CD4-positive, CD25-positive, alpha-beta regulatory T cell (primary cell): ENCODE measurements around the gene NALCN. TPM values are rescaled to one million over a fixed set of nuclear protein-coding genes. Genes with fewer than 3 reads are reported as not detected.

Experiments
- ATAC-seq, 2 donors: fragments of 150-1000 bp; cut with Tn5 transposase; one replicate each; pipeline ENCODE4 v1.10.0; 2021; ENCODE audit warnings: low read depth in 2 of 2, moderate number of reproducible peaks in 2 of 2, moderate library complexity in 1 of 2
- DNase-seq, 3 donors: peaks; one replicate each; pipeline versions ENCODE4 v3.0.0 to v3.0.0-alpha.2; 2012 to 2022; ENCODE audit warnings: mixed read lengths in 1 of 3
- H3K27ac ChIP-seq: one replicate; pipeline ENCODE4 v1.7.0; 2013; ENCODE audit warnings: mild to moderate bottlenecking, low read length; ENCODE audit not compliant: insufficient read depth, poor library complexity, severe bottlenecking
- H3K27me3 ChIP-seq: one replicate; pipeline ENCODE4 v1.7.0; 2013; ENCODE audit warnings: low read length; ENCODE audit not compliant: control insufficient read depth, insufficient read depth
- H3K36me3 ChIP-seq: one replicate; pipeline ENCODE4 v1.7.0; 2013; ENCODE audit warnings: mild to moderate bottlenecking, low read length, moderate library complexity; ENCODE audit not compliant: control insufficient read depth, insufficient read depth
- H3K4me1 ChIP-seq: 2 replicates; pipeline ENCODE4 v1.7.0; 2013; ENCODE audit warnings: mild to moderate bottlenecking, low read length; ENCODE audit not compliant: insufficient read depth, control insufficient read depth, poor library complexity, severe bottlenecking
- H3K4me3 ChIP-seq: one replicate; pipeline ENCODE4 v1.7.0; 2013; ENCODE audit warnings: low read depth, mild to moderate bottlenecking, low read length, moderate library complexity
- H3K9me3 ChIP-seq, 2 experiments: 1 replicate in 1 of 2; 2 replicates in 1 of 2; pipeline ENCODE4 v1.7.0; 2013; ENCODE audit warnings: low read length in 2 of 2, mild to moderate bottlenecking in 1 of 2, moderate library complexity in 1 of 2; ENCODE audit not compliant: control insufficient read depth in 2 of 2
- H3K27ac Mint-ChIP-seq, 3 donors: one replicate each; pipeline ENCODE4 v1.8.0; 2020 to 2022; ENCODE audit warnings: mild to moderate bottlenecking in 3 of 3, mixed read lengths in 3 of 3, moderate library complexity in 2 of 3
- H3K27me3 Mint-ChIP-seq: one replicate; pipeline ENCODE4 v1.8.0; 2022; ENCODE audit warnings: mild to moderate bottlenecking, mixed read lengths
- H3K36me3 Mint-ChIP-seq: one replicate; pipeline ENCODE4 v1.8.0; 2020; ENCODE audit warnings: mixed read lengths
- H3K4me1 Mint-ChIP-seq, 4 donors: one replicate each; pipeline ENCODE4 v1.8.0; 2020 to 2022; ENCODE audit warnings: mixed read lengths in 4 of 4, mild to moderate bottlenecking in 1 of 4
- H3K4me3 Mint-ChIP-seq, 4 donors: one replicate each; pipeline ENCODE4 v1.8.0; 2020 to 2022; ENCODE audit warnings: mild to moderate bottlenecking in 4 of 4, mixed read lengths in 4 of 4, moderate library complexity in 3 of 4
- H3K9me3 Mint-ChIP-seq, 7 donors: one replicate each; pipeline ENCODE4 v1.8.0; 2020 to 2022; ENCODE audit warnings: mixed read lengths in 7 of 7, mild to moderate bottlenecking in 3 of 7, moderate library complexity in 2 of 7
- polyA plus RNA-seq, 4 donors: library from polyadenylated mRNA; unstranded; fragments of 300-500 nt; fragmentation: Illumina TruSeq; gene quantifications; one replicate each; pipeline ENCODE4 v1.2.3, GENCODE V29; 2021
- total RNA-seq: library from RNA; stranded (reverse); gene quantifications from one replicate; pipeline ENCODE4 v1.2.3, GENCODE V29; 2022

NALCN gene
- total and polyA plus RNA-seq, 5 donors from 2014 or later, result not detected

DNA sequence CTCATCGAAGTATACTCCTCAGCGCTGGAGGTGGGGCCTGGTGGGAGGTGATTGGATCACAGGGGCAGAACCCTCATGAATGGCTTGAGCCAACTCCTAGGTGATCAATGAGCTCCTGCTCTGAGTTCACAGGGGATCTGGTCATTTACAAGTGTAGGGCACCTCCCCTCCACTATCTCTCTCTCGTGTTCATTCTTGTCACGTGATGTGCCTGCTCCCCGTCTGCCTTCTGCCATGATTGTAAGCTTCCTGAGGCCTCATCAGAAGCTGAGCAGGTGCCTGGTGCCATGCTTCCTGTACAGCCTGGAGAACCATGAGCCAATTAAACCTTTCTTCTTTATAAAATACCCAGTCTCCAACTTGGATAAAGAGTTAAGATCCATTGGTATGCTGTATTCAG is 61.4 kb downstream of the NALCN start:
- Histone ChIP-seq H3K9me3 (no peaks in the 10 kb centered on the region), H3K4me3 (no peak overlapping the region), H3K27me3 (no peaks in the 10 kb centered on the region), H3K27ac (no peak overlapping the region), H3K4me1 (no peaks in the 10 kb centered on the region), H3K36me3 (no peaks in the 10 kb centered on the region)
- Mint-ChIP-seq H3K4me3 (no peak overlapping the region), H3K36me3 (no peaks in the 10 kb centered on the region), H3K27me3 (peaks cover 4% of the 10 kb centered on the region), H3K4me1 (no peaks in the 10 kb centered on the region), H3K27ac (no peak overlapping the region), H3K9me3 (peaks cover 0 to 10% (median 6%) of the 10 kb centered on the region in 7 donors)
- no peak for DNase-seq
- no peak for ATAC-seq

DNA sequence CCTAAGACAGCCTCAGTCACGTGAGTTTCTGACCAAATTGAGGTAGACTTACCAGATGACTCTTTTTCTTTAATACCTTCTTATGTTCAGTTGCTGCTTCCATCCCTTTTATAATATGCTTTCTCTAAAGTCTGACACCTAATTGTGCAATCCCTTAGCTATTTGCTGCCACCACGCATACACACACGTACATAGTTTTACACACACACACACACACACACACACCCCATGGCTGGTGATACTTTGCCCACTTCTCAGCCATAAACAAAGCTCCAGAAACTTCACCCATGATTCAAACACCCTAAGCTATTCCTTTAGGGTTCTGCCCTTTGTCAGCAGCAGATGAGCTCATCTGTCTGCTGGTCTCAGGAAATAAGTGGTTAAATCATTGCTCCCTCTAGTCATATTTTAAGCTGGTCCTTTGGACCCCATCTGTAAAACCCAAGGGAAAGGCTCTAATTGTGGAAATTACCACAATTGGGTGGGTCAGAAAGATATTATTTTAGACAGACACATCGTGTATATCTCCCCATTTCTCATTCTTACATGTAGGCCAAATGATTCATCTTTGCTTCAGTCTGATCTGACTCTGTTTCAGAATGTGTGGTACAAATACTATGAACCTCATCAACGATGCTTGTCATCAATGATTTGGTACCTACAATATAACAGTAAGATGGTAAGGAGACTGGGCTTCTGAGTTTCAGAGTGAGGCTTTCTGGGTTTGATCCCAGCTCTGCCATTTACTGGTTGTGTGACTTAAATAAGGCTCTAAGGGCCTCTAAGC is 69.2 kb downstream of the NALCN start:
- no peaks in the 10 kb centered on the region for H3K9me3 ChIP-seq
- no peaks in the 10 kb centered on the region for H3K4me1 ChIP-seq
- no peaks in the 10 kb centered on the region for H3K36me3 Mint-ChIP-seq
- no peak overlapping the region for H3K4me3 Mint-ChIP-seq
- no peak overlapping the region for H3K4me3 ChIP-seq
- no peak for ATAC-seq
- H3K4me1 Mint-ChIP-seq, result no peaks in the 10 kb centered on the region
- peak overlapping the region in 1 of 3 donors; percentile 5 for H3K27ac Mint-ChIP-seq
- no peaks in the 10 kb centered on the region for H3K27me3 ChIP-seq
- H3K9me3 Mint-ChIP-seq, result peaks cover 0 to 10% (median 6%) of the 10 kb centered on the region in 7 donors
- H3K27ac ChIP-seq, result no peak overlapping the region
- no peak for DNase-seq
- no peaks in the 10 kb centered on the region for H3K36me3 ChIP-seq
- H3K27me3 Mint-ChIP-seq, result peaks cover 4% of the 10 kb centered on the region

DNA sequence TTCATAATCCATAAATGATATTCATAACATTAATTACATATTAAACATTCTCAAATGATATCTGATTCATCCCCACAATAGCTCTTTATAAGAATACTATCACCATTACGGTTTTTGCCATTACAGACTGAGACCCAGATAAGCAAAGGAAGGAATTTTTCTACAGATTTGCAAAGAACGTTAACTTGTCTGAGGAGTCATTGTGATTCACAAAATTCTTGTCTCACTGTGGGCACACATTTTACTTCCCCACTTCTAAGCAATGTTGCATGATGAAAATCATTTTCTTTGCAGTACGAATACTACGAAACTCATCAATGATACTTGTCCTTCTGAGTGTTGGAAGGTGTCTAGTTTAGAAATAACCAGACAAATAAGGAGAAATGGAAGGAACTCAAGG is 70.1 kb downstream of the NALCN start:
- DNase-seq (no peak), ATAC-seq (no peak)
- H3K27ac Mint-ChIP-seq, result no peak overlapping the region
- no peaks in the 10 kb centered on the region for H3K36me3 ChIP-seq
- no peak overlapping the region for H3K27ac ChIP-seq
- H3K4me1 ChIP-seq, result no peaks in the 10 kb centered on the region
- H3K4me3 ChIP-seq, result no peak overlapping the region
- H3K4me1 Mint-ChIP-seq, result no peaks in the 10 kb centered on the region
- H3K27me3 Mint-ChIP-seq, result no peaks in the 10 kb centered on the region
- no peaks in the 10 kb centered on the region for H3K9me3 ChIP-seq
- H3K4me3 Mint-ChIP-seq, result no peak overlapping the region
- no peaks in the 10 kb centered on the region for H3K36me3 Mint-ChIP-seq
- H3K27me3 ChIP-seq, result no peaks in the 10 kb centered on the region
- H3K9me3 Mint-ChIP-seq, result peaks cover 0 to 8% (median 6%) of the 10 kb centered on the region in 7 donors

DNA sequence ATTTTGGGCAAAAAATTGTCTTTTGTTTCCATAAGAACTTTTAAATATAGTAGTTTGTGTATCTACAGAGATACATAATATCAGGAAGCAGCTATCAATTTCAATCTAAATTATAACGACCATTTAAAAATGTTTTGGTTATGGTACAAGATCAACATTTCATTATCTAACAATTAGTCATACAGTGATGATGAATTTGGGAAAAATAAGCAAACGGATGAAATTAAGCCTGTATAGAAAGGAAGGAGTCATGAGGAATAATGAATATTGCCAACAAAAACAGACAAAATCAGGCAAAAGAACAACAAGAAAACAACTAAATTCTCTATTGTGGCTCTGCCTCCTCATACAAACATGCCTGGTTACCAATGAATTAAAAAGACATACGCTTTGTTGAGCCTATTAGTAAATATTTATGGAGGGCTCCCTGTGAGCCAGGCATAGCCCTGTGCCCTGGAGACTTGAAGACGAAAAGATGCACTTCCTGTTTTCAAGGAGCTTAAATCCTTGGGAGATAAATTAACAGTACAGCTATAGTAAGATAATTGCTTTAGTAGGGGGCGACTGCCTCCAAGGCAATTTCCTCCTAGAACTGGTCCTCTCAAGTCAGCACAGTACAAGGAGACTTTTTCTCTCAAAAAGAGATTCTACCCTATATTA is 73.0 kb downstream of the NALCN start:
- no peaks in the 10 kb centered on the region for H3K27me3 ChIP-seq
- no peaks in the 10 kb centered on the region for H3K36me3 ChIP-seq
- Mint-ChIP-seq H3K4me3 (no peak overlapping the region), H3K36me3 (no peaks in the 10 kb centered on the region), H3K9me3 (peaks cover 0 to 12% (median 0%) of the 10 kb centered on the region in 7 donors), H3K4me1 (no peaks in the 10 kb centered on the region), H3K27ac (no peak overlapping the region), H3K27me3 (no peaks in the 10 kb centered on the region)
- no peaks in the 10 kb centered on the region for H3K4me1 ChIP-seq
- no peak for DNase-seq
- no peak for ATAC-seq
- H3K9me3 ChIP-seq, result no peaks in the 10 kb centered on the region
- H3K27ac ChIP-seq, result no peak overlapping the region
- H3K4me3 ChIP-seq, result no peak overlapping the region

DNA sequence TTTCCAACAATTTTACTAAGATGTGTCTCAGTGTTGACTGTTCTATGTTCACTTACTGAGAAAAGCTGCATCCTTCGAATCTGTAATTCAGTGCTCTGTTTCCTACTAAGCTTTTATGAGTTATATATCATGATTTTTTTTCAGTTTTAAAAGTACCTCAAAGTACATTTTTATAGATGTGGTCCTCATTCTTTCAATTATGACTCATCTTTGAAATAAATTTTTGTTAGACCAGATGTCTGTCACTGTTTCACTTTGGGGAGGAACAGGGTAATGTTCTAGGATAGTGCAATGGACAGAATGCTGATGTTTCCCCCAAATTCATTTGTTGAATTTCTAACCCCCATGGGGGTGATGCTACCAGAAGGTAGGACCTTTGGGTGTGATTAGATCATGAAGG is 74.8 kb downstream of the NALCN start:
- peaks cover 0 to 10% (median 0%) of the 10 kb centered on the region in 7 donors for H3K9me3 Mint-ChIP-seq
- no peaks in the 10 kb centered on the region for H3K4me1 Mint-ChIP-seq
- Histone ChIP-seq H3K9me3 (no peaks in the 10 kb centered on the region), H3K4me1 (no peaks in the 10 kb centered on the region), H3K27me3 (no peaks in the 10 kb centered on the region), H3K36me3 (no peaks in the 10 kb centered on the region), H3K4me3 (no peak overlapping the region), H3K27ac (no peak overlapping the region)
- ATAC-seq (no peak), DNase-seq (no peak)
- no peaks in the 10 kb centered on the region for H3K27me3 Mint-ChIP-seq
- H3K4me3 Mint-ChIP-seq, result no peak overlapping the region
- no peak overlapping the region for H3K27ac Mint-ChIP-seq
- H3K36me3 Mint-ChIP-seq, result no peaks in the 10 kb centered on the region

DNA sequence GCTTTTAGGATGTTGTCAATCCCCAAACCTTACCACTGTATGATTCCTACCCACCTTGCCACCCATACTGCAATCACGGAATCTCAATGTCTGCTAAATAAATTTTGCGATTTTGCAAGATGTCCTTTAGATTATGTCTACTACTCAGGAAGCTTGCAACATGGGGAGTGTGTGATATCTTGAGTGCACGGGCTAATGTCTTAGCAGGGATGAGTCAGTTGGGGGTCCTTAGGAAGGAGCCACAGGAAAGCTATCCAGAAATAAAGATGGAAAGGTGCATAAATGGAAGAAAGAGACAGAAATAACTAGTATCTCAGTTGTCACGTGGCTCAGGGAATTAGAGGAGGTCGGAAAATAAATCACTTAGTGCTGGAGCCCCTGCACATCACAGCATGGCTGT is 77.1 kb downstream of the NALCN start:
- H3K9me3 Mint-ChIP-seq, result peaks cover 0 to 10% (median 0%) of the 10 kb centered on the region in 7 donors
- H3K4me1 ChIP-seq, result no peaks in the 10 kb centered on the region
- DNase-seq (no peak), ATAC-seq (no peak)
- H3K4me3 Mint-ChIP-seq, result no peak overlapping the region
- H3K4me1 Mint-ChIP-seq, result no peaks in the 10 kb centered on the region
- no peaks in the 10 kb centered on the region for H3K36me3 ChIP-seq
- H3K27ac Mint-ChIP-seq, result no peak overlapping the region
- no peaks in the 10 kb centered on the region for H3K9me3 ChIP-seq
- H3K4me3 ChIP-seq, result no peak overlapping the region
- H3K27ac ChIP-seq, result no peak overlapping the region
- H3K27me3 ChIP-seq, result no peaks in the 10 kb centered on the region
- no peaks in the 10 kb centered on the region for H3K27me3 Mint-ChIP-seq
- no peaks in the 10 kb centered on the region for H3K36me3 Mint-ChIP-seq

DNA sequence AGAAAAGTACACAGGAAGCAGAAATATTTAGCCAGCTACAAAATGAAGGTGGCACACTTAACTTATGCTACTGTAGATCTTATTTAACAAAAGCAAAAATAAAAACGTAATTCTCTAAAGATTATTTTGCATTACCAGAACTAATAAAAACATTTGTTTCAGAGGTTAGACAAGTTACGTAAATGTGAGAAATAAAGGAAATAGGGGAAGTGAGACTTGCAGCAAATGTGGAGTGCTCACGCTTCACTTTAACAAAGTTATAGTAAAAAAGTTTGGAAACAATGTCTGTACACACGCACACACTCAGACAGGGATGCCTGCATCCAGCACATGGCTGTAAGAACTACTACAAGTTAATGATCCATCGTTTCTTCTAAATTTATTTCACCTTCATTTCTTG is 83.7 kb downstream of the NALCN start:
- Histone ChIP-seq H3K4me3 (no peak overlapping the region), H3K27me3 (no peaks in the 10 kb centered on the region), H3K27ac (no peak overlapping the region), H3K36me3 (no peaks in the 10 kb centered on the region), H3K4me1 (no peaks in the 10 kb centered on the region), H3K9me3 (no peaks in the 10 kb centered on the region)
- Mint-ChIP-seq H3K4me1 (no peaks in the 10 kb centered on the region), H3K9me3 (peaks cover 0 to 2% (median 0%) of the 10 kb centered on the region in 7 donors), H3K4me3 (no peak overlapping the region), H3K27me3 (no peaks in the 10 kb centered on the region), H3K27ac (no peak overlapping the region), H3K36me3 (no peaks in the 10 kb centered on the region)
- no peak for DNase-seq
- ATAC-seq, result no peak

DNA sequence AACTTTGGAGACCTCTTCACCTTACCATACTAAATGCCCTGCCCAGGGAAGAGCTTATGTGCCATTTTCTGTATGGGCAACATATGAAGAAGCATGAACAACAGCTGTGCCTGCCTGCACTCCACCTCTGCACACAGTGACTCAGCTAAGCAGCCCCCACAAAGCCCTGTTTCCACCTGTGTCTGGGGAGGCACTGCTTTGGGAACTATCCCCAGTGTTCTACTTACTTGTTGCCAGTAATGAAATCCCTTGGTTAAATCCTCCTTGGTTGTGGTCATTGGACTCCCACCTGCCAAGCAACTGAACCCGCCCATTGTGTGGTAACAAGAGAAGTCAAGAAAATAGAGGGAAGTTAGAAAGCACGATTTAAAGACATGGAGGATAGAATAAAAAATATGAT is 84.6 kb downstream of the NALCN start:
- H3K4me1 ChIP-seq, result no peaks in the 10 kb centered on the region
- no peak overlapping the region for H3K4me3 Mint-ChIP-seq
- no peak overlapping the region for H3K4me3 ChIP-seq
- H3K27me3 Mint-ChIP-seq, result no peaks in the 10 kb centered on the region
- no peaks in the 10 kb centered on the region for H3K36me3 Mint-ChIP-seq
- H3K9me3 ChIP-seq, result no peaks in the 10 kb centered on the region
- H3K9me3 Mint-ChIP-seq, result peaks cover 0 to 2% (median 0%) of the 10 kb centered on the region in 7 donors
- H3K36me3 ChIP-seq, result no peaks in the 10 kb centered on the region
- no peak overlapping the region for H3K27ac Mint-ChIP-seq
- no peak overlapping the region for H3K27ac ChIP-seq
- ATAC-seq, result no peak
- no peaks in the 10 kb centered on the region for H3K4me1 Mint-ChIP-seq
- no peaks in the 10 kb centered on the region for H3K27me3 ChIP-seq
- DNase-seq, result no peak
